Hepatocyte (in vitro differentiated cells): ENCODE data around the gene LRCH1.
A peak's percentile ranks its signal among the peaks of the same experiment; 100 is the strongest.

Experiments used
- CTCF ChIP-seq: fragments of 200-600 bp; sonication (generic); IDR thresholded peaks from 2 replicates; pipeline ENCODE4 v1.5.1; 2016; ENCODE audit warnings: antibody characterized with exemption, mild to moderate bottlenecking; ENCODE audit not compliant: poor library complexity
- EZH2 ChIP-seq: fragments of 200-600 bp; sonication (generic); IDR thresholded peaks from 2 replicates; pipeline ENCODE4 v1.6.1; 2016; ENCODE audit warnings: antibody characterized with exemption, mild to moderate bottlenecking, borderline replicate concordance
- EZH2phosphoT487 ChIP-seq: fragments of 200-600 bp; sonication (generic); IDR thresholded peaks from one replicate; pipeline ENCODE4 v1.6.1; 2018; ENCODE audit warnings: antibody characterized with exemption, mild to moderate bottlenecking, low read depth, moderate library complexity; ENCODE audit not compliant: unreplicated experiment, severe bottlenecking

DNA sequence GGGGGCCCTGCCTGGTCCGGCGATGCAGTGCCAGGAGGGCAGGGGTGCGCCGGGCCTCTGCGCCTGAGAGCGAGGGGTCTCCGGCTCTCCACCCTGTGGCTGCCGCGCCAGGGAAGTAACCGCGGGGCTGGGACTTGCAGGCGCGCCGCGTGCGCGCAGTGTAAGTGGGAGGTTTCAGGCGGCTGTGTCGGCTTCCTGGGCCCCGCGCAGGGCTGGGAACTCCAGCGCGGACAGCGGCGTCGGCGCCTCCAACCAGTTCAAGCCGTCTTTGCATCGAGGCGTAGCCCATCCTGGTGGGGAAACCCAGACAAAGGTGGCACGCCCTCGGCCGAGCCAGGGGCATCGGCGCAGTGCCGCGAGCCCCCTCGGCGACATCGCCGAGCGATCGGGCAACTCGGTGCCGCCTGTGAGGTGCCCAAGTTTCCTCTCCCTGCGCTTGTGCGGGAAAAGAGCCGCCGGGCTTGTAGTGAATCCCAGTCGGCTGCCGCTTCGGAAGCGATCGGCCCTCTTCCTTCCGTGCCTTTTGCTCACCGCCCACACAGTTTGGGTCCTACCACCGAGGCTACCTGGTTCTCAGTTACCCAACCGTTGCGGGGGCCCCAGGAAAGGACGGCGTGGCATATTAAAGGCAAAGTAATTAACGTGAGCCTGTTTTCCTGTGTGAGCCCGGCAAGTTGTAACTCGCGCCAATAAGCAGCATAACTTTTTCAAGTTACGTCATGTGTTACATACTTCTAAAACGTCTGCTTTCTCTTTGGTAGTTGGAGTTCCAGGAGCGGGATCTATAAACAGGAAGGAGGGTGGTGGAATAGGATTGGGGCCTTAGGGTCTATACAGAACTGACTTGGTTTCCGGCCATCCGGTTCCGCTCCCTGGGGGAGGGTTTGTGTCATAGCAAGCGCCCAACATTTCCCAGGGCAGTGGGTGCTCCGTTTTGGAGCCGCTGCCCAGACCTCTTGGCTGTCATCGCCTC lies 1.2 kb downstream of the LRCH1 start:
- TF ChIP-seq CTCF, result peak; percentile 8
- no peak for TF ChIP-seq EZH2phosphoT487
- TF ChIP-seq EZH2, result no peak
